DND-41 (cell line): ENCODE data around the gene SREK1IP1.

ENCODE experiments used
- ATAC-seq: fragments of 200-7000 bp; cut with Tn5 transposase; 3 replicates; pipeline ENCODE4 v1.9.1; 2021; ENCODE audit warnings: low read depth; ENCODE audit not compliant: insufficient read depth
- DNase-seq: peaks from one replicate; pipeline ENCODE4 v3.0.0-alpha.2; 2020
- H2AFZ ChIP-seq: 2 replicates; pipeline ENCODE4 v1.6.0; 2012; ENCODE audit warnings: low read depth, low read length
- H3K27ac ChIP-seq: 2 replicates; pipeline ENCODE4 v1.5.1; 2012; ENCODE audit warnings: low read length, inconsistent platforms
- H3K27me3 ChIP-seq: fragments of 200-600 bp; sonication (generic); 2 replicates; pipeline ENCODE4 v1.6.0; 2012; ENCODE audit warnings: low read length, mild to moderate bottlenecking, inconsistent platforms; ENCODE audit not compliant: insufficient read depth, poor library complexity
- H3K36me3 ChIP-seq: 2 replicates; pipeline ENCODE4 v1.5.1; 2012; ENCODE audit warnings: low read length, inconsistent platforms; ENCODE audit not compliant: insufficient read depth
- H3K4me1 ChIP-seq: 2 replicates; pipeline ENCODE4 v1.5.1; 2012; ENCODE audit warnings: mild to moderate bottlenecking, low read length; ENCODE audit not compliant: insufficient read depth
- H3K4me2 ChIP-seq: 2 replicates; pipeline ENCODE4 v1.6.0; 2012; ENCODE audit warnings: mild to moderate bottlenecking, moderate library complexity, low read length, inconsistent platforms; ENCODE audit not compliant: insufficient read depth
- H3K4me3 ChIP-seq, 2 experiments: fragments of 200-600 bp in 1 of 2; shearing (Covaris generic) in 1 of 2; 2 replicates each; pipeline ENCODE4 v1.5.1; 2012 to 2016; ENCODE audit warnings: inconsistent platforms in 2 of 2, low read length in 2 of 2, mild to moderate bottlenecking in 2 of 2, low read depth in 1 of 2, moderate library complexity in 1 of 2
- H3K79me2 ChIP-seq: 2 replicates; pipeline ENCODE4 v1.6.0; 2012; ENCODE audit warnings: low read length, inconsistent platforms; ENCODE audit not compliant: insufficient read depth
- H3K9ac ChIP-seq: 2 replicates; pipeline ENCODE4 v1.6.0; 2012; ENCODE audit warnings: low read depth, mild to moderate bottlenecking, inconsistent platforms, low read length, moderate library complexity
- H3K9me3 ChIP-seq: 2 replicates; pipeline ENCODE4 v1.5.1; 2012; ENCODE audit warnings: low read length, moderate library complexity, mild to moderate bottlenecking, inconsistent platforms; ENCODE audit not compliant: insufficient read depth, severe bottlenecking
- H4K20me1 ChIP-seq: 2 replicates; pipeline ENCODE4 v1.6.0; 2012; ENCODE audit warnings: low read length; ENCODE audit not compliant: insufficient read depth
- CTCF ChIP-seq: IDR thresholded peaks from 2 replicates; pipeline ENCODE4 v1.5.1; 2012; ENCODE audit warnings: borderline replicate concordance, low read length, moderate library complexity, mild to moderate bottlenecking; ENCODE audit not compliant: poor library complexity, severe bottlenecking; ENCODE audit errors: extremely low read depth
- EZH2 ChIP-seq: IDR thresholded peaks from 3 replicates; pipeline ENCODE4 v1.6.1; 2012; ENCODE audit warnings: borderline replicate concordance, low read depth, mild to moderate bottlenecking, moderate library complexity, low read length, inconsistent platforms; ENCODE audit not compliant: severe bottlenecking

Gene SREK1IP1

DNA sequence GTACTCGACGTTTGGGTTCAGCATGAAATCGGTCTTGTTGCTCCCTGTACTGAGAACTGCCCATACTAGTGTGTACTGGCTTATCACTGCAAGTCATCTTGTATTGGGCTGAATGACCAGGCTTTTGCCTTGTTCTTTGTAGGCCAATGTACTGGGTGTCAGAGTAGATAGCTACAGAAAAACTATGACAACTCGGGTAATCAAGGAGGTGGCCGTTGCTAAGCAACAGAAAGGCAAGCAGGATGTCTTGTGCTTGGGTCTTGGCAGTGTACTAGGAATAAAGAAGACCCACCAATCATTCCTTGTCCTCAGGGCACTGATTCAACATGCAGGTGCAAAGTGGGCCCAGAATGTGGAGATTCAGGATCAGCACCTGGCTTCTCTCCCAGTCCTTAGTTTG lies 90.1 kb downstream of the SREK1IP1 start:
- DNase-seq, result no peak
- Histone ChIP-seq H2AFZ (no peak overlapping the region), H3K9ac (no peak overlapping the region), H3K79me2 (no peaks in the 10 kb centered on the region), H3K4me1 (no peaks in the 10 kb centered on the region), H3K36me3 (no peaks in the 10 kb centered on the region), H3K9me3 (no peaks in the 10 kb centered on the region), H3K27ac (no peak overlapping the region), H3K4me2 (no peak overlapping the region), H4K20me1 (no peaks in the 10 kb centered on the region), H3K4me3 (no peak overlapping the region), H3K27me3 (peaks cover 3% of the 10 kb centered on the region)
- TF ChIP-seq CTCF (no peak), EZH2 (no peak)
- ATAC-seq, result no peak

GRCh38 chr5:64671678-64672077 lies 96.8 kb downstream of the SREK1IP1 start:
- DNase-seq (no peak), ATAC-seq (no peak)
- H4K20me1 ChIP-seq, result no peaks in the 10 kb centered on the region
- H3K79me2 ChIP-seq, result no peaks in the 10 kb centered on the region
- H3K4me2 ChIP-seq, result no peak overlapping the region
- H3K4me1 ChIP-seq, result no peaks in the 10 kb centered on the region
- no peaks in the 10 kb centered on the region for H3K36me3 ChIP-seq
- TF ChIP-seq EZH2 (no peak), CTCF (no peak)
- H3K9me3 ChIP-seq, result no peaks in the 10 kb centered on the region
- no peak overlapping the region for H3K9ac ChIP-seq
- no peak overlapping the region for H3K4me3 ChIP-seq
- peaks cover 5% of the 10 kb centered on the region for H3K27me3 ChIP-seq
- H3K27ac ChIP-seq, result no peak overlapping the region
- no peak overlapping the region for H2AFZ ChIP-seq

DNA sequence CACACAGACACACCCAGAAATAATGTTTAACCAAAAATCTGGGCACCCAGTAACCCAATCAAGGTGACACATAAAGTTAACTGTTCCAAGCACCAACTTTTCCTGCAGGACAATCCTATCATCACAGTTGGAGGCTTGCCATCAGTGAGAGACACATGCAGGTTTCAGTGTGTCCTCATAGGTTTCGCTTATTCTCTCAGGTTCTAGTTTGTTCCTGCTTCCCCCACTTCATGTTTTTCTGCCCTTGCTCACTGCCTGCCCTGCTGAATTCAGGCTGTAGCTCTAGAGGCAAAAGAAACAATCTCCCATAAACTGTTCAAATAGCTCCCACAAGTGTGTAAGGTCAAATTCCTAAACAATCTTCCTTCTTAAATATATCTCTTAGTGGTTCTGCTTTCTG lies 98.2 kb downstream of the SREK1IP1 start:
- no peaks in the 10 kb centered on the region for H4K20me1 ChIP-seq
- H3K4me1 ChIP-seq, result no peaks in the 10 kb centered on the region
- H2AFZ ChIP-seq, result no peak overlapping the region
- no peaks in the 10 kb centered on the region for H3K79me2 ChIP-seq
- H3K4me3 ChIP-seq, result no peak overlapping the region
- DNase-seq (no peak), ATAC-seq (no peak)
- H3K36me3 ChIP-seq, result no peaks in the 10 kb centered on the region
- TF ChIP-seq EZH2, result no peak
- TF ChIP-seq CTCF, result no peak
- no peaks in the 10 kb centered on the region for H3K9me3 ChIP-seq
- no peak overlapping the region for H3K9ac ChIP-seq
- H3K27me3 ChIP-seq, result peaks cover 5% of the 10 kb centered on the region
- no peak overlapping the region for H3K4me2 ChIP-seq
- no peak overlapping the region for H3K27ac ChIP-seq
